Endothelial cell of hepatic sinusoid (primary cell): ENCODE data around the gene INSYN1.

Source experiments
- in situ Hi-C: cut with HindIII; loops from 2 replicates; pipeline ENCODE4 v1.10.0; 2017; ENCODE audit warnings: low sequenced_read_pairs

Gene INSYN1

DNA sequence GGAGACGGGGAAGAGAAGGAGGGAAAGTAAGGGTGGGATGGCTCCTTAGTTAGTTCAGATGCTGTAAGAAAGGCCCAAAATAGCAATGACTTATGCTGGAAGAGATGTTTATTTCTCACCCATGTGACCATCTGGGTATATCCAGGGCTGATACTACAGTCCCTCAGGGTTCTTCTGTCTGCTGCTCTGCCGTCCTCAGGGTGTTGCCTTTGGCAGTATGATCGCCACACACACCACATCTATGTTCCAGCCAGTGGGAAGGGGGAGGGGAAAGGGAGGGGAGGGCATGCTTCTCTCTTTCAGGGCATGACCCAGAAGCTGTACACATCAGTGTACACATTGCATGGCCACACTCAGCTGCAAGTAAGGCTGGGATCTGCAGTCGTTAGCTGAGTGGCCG lies 58.7 kb downstream of the INSYN1 start:
- in situ Hi-C loops, result no loop called here

DNA sequence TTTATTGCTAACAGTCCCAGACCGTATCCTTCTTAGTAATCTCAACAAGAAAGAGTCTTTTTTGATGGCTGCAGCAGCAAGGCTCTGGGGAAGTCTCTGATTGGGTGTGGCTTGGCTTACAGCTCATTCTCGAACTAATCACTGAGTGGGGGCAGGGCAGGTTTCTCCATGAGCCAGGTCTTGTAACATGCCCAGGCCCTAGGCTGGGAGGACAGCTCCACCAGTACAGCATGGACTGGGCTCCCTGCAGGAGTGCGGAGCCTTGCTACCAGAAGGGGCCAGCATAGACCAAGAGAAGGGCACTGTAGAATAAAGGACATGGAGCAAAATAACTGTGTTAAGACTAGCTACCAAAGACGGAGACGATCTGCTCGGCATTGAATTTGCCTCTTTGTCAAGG lies 61.8 kb downstream of the INSYN1 start:
- in situ Hi-C loops, result no loop called here

DNA sequence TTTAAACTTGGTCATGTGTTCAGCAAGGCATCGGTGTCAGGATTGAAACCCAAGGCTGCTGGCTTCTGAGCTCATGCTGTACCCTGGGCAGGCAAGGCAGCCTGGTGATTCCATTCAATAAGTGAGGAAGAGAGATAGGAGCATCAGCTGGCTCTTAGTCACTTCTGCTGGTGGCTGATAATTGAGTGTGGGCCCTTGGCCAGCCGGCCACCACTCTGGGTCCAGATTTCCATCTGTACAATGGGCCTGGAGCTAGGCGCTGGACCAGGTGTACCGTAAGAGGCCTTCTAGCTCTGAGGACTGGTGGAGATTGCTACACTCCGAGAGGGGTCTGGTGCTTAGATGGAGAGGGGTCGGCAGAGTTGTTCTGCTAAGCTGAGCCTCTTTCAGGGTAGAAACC lies 64.7 kb downstream of the INSYN1 start:
- in situ Hi-C loops, result loop anchor here (5.0 kb wide), 1 partner anchor 91 kb away; no protein-coding TSS in a partner anchor

DNA sequence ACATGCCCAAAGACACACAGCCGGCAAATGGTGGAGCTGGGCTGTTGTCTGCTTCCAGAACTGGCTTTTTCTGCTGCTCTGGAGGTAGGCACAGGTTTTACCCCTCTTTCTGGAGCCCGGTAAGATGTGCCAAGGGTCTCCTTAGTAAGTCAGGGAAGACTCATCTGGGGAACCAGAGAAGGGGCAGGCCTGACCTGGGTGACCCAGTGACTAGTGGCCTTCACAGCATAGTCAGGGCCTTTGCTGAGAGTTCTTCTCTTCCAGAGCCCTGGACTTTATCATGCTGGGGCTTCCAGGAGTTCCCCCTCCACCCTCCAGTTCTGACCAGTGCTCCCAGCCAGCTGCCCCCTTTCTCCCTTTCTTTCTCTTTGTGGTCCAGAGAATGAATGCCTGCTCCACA lies 65.8 kb downstream of the INSYN1 start:
- in situ Hi-C loops, result loop anchor here (5.0 kb wide), 1 partner anchor 90 kb away; no protein-coding TSS in a partner anchor

DNA sequence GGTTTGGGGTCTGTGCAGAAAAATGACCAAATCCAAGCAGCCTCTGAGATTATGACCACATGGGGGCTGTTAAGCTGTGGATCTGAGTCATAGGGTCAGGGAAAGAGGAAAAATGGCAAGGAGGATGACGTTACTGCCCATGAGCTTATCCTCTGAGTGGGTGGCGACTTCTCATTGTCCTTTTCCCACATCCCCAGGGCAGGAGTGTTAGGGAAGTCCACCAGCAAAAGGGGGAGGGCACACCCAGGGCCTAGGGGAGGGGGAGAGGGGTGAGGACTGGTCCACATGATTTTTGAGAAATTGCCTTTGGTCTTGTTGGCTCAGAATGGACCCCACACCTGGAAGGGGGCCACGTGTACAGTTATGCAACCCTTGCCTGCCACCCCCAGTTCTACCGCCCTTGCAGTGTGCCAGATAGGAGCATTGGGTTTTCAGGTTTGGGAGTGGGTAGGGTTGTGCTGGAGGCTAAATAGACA lies 66.3 kb downstream of the INSYN1 start:
- in situ Hi-C loops, result loop anchor here (5.0 kb wide), 1 partner anchor 90 kb away; no protein-coding TSS in a partner anchor

DNA sequence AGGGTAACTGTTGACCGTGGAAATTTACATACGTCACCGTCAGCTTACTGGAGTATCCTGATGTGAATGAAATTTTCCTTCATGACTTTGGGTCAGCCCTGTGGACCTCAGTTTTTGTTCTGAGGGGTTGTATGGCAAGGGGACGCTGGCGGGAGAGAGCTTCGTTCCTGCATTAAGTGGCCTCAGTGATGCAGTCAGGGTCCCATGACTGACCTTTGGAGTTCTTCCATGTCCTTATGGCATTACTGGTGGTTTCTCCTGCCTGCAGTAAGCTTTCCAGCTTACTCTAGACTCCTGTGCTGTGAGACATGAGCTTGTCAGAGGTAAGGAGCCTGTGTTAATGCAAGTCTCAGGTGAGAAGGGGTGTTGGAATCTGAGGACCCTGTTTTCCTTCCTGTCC lies 67.2 kb downstream of the INSYN1 start:
- in situ Hi-C loops, result loop anchor here (5.0 kb wide), 1 partner anchor 89 kb away; no protein-coding TSS in a partner anchor
